Psoas muscle (tissue), 8 donors: Measurements from ENCODE around the gene LMF1. TPM values are rescaled to one million over a fixed set of nuclear protein-coding genes. Genes with fewer than 3 reads are reported as not detected.

Experiments
- ATAC-seq, 4 donors: fragments of 200-7000 bp; cut with Tn5 transposase; one replicate each; pipeline ENCODE4 v1.9.1; 2020; ENCODE audit warnings: moderate library complexity in 3 of 4, mild to moderate bottlenecking in 2 of 4
- DNase-seq, 2 donors: peaks; one replicate each; pipeline ENCODE4 v3.0.0-alpha.2; 2020
- H3K27ac ChIP-seq: fragments of 200-600 bp; one replicate; pipeline ENCODE4 v1.8.0; 2022
- H3K27me3 ChIP-seq, 3 donors: fragments of 200-600 bp in 1 of 3; one replicate each; pipeline versions ENCODE4 v1.6.1 to v1.8.0; 2013 to 2022; ENCODE audit warnings: low read length in 2 of 3, mild to moderate bottlenecking in 2 of 3, moderate library complexity in 1 of 3; ENCODE audit not compliant: insufficient read depth in 3 of 3
- H3K36me3 ChIP-seq, 2 donors: fragments of 200-600 bp in 1 of 2; one replicate each; pipeline versions ENCODE4 v1.6.1 to v1.8.0; 2013 to 2022; ENCODE audit warnings: low read depth in 1 of 2, mild to moderate bottlenecking in 1 of 2, moderate library complexity in 1 of 2; ENCODE audit not compliant: insufficient read depth in 1 of 2
- H3K4me1 ChIP-seq: fragments of 200-600 bp; one replicate; pipeline ENCODE4 v1.8.0; 2022
- H3K4me3 ChIP-seq: fragments of 200-600 bp; one replicate; pipeline ENCODE4 v1.8.0; 2022; ENCODE audit warnings: mild to moderate bottlenecking
- H3K9me3 ChIP-seq: fragments of 200-600 bp; one replicate; pipeline ENCODE4 v1.8.0; 2022
- WGBS, 3 donors: extraction: QIAGEN DNeasy Blood & Tissue Kit; methylation state at CpG; one replicate each; pipeline versions ENCODE4 v1.1.6 to v1.1.7; 2013; 5-methylcytosine and 5-hydroxymethylcytosine counted together
- intact Hi-C, 2 donors: fragments of 100-400 bp; cut with DNase I; formaldehyde crosslinking; loops; one replicate each; pipeline versions ENCODE4 v1.11.0 to v1.14.2; 2022
- polyA plus RNA-seq, 3 donors: library from polyadenylated mRNA; stranded (reverse); fragments of 200-250 nt; gene quantifications; one replicate each; pipeline ENCODE4 v1.2.3, GENCODE V29; 2013
- total RNA-seq, 4 donors: library from RNA; stranded (reverse); fragmentation: NEBNext Ultra II Directional in 2 of 4; extraction: Animal tissue kit (Norgen Biotek cat#: 25700) in 2 of 4; gene quantifications; one replicate each; pipeline versions ENCODE4 v1.2.1 to v1.2.4, GENCODE V29; 2021 to 2023
- TF ChIP-seq, protein P1 (sequence below): fragments of 200-600 bp; IDR thresholded peaks from one replicate; pipeline ENCODE4 v1.8.0; 2022; ENCODE audit warnings: antibody characterized with exemption
- donor health status: healthy with polysubstance abuse.
- donor health status: DM: no; HTN: no; CAD: no; lungs with moderate emphysema.
- donor health status: Bipolar disorder and iron deficiency.
- donor health status: healthy.
- donor health status: DM: yes; HTN: yes; CAD: no.
- donor health status: DM: no; HTN: no; CAD: no.
- donor health status: DM: no; HTN: no; CAD: no.
- donor health status: DM: yes; HTN: yes; CAD: no.

Gene LMF1
- total and polyA plus RNA-seq, 7 donors = 1.9 to 9.0 (median 4.0) TPM

DNA sequence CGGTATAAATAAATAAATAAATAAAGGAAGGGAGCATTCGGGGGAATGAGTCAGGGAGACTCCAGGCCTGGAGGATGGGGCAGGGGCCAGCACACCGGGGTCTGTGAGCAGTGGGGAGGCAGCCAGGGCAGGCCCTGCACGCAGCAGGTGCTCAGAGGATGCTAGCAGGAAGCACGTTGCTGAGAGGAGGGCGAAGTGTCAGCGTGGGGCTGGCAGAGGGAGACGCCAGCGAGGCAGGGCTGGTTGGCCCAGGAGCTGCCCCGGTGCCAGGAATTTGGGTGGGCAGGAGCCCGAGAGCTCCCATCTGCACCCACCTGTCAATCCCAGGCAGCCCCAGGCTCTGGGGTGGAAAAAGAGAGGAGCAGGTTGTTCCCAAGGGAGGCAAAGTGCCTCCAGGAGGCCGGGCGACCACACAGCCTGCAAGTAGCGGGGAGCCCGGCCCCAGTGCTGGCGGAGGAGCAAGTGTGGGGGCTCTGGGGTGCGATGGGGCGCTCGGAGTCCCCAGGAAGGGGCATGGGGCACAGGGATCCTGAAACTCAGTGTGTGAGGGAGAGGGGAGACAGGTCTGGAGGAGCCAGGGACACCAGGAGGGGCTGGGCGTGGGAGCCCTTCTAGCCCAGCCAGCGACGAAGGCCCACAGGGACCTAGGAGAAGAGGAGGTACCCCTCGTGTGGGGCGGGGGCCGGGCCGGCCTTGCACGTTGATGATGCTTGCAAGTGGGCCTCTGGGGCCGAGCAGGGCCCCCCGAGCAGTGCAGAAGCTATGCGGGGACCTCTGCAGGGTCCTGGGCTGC, 38.8 kb upstream of the LMF1 start:
- Histone ChIP-seq H3K36me3 (no peaks in the 10 kb centered on the region), H3K4me3 (no peak overlapping the region), H3K27me3 (peaks cover 0 to 47% (median 25%) of the 10 kb centered on the region in 3 donors), H3K27ac (no peak overlapping the region), H3K4me1 (no peaks in the 10 kb centered on the region), H3K9me3 (no peaks in the 10 kb centered on the region)
- DNase-seq (no peak), ATAC-seq (no peak)
- intact Hi-C loops = no loop called here
- WGBS, 3 donors = 75 to 77% (median 77%) methylated on average over 25 to 30 of the region's 30 CpGs
- TF ChIP-seq, protein P1, sequence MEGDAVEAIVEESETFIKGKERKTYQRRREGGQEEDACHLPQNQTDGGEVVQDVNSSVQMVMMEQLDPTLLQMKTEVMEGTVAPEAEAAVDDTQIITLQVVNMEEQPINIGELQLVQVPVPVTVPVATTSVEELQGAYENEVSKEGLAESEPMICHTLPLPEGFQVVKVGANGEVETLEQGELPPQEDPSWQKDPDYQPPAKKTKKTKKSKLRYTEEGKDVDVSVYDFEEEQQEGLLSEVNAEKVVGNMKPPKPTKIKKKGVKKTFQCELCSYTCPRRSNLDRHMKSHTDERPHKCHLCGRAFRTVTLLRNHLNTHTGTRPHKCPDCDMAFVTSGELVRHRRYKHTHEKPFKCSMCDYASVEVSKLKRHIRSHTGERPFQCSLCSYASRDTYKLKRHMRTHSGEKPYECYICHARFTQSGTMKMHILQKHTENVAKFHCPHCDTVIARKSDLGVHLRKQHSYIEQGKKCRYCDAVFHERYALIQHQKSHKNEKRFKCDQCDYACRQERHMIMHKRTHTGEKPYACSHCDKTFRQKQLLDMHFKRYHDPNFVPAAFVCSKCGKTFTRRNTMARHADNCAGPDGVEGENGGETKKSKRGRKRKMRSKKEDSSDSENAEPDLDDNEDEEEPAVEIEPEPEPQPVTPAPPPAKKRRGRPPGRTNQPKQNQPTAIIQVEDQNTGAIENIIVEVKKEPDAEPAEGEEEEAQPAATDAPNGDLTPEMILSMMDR = no peak

DNA sequence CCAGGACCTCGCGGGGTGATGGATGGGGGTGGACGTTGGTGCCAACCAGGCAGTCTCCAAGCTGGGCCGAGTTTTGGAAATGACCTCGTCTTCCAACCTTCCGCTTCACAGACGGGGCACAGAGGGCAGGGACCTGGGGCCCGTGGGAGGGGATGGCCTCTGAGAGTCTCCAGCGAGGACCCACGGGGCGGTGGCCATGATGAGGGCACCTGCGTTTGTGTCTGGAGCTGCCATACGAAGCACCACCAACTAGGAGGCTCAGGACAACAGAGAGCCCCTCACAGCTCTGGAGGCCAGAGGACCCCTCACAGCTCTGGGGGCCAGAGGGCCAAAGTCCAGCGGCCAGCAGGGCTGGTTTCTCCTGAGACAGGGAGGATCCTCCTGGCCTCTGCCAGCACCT, 37.3 kb upstream of the LMF1 start:
- no peak overlapping the region for H3K27ac ChIP-seq
- H3K9me3 ChIP-seq = no peaks in the 10 kb centered on the region
- DNase-seq (no peak), ATAC-seq (no peak)
- H3K27me3 ChIP-seq = peaks cover 0 to 55% (median 20%) of the 10 kb centered on the region in 3 donors
- TF ChIP-seq, protein P1 = no peak
- no peaks in the 10 kb centered on the region for H3K36me3 ChIP-seq
- no peak overlapping the region for H3K4me3 ChIP-seq
- H3K4me1 ChIP-seq = no peaks in the 10 kb centered on the region
- WGBS, 3 donors = 78 to 83% (median 82%) methylated on average over 14 of the region's 14 CpGs
- intact Hi-C loops = no loop called here

DNA sequence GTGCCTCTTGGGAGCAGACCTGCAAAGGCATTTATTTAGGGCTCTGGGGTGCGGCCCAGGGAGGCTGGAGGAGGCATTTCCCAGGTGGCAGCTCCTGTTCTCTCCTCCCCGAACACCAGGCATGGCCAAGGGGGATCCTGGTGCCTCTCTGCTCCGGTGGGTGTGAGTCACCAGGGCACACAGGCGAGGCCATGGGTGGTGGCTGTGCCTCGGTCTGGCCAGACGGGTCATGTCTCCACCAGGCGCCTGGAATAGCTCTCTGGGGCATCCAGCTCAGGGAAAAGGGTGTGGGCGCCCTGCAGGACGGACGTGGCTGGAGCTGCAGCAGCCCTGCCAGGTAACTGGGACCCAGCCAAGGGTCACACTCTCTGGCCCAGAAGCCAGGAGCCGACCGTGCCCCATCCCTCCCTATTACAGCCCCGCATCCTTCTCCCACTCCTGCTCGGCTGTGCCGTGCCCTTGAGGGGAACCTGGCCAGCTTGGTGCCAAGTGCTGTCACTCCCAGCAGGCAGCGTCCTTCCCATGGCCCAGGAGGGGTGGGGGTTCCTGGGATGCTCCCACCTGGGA, 36.6 kb upstream of the LMF1 start:
- DNase-seq (no peak), ATAC-seq (no peak)
- H3K4me3 ChIP-seq = no peak overlapping the region
- TF ChIP-seq, protein P1 = no peak
- WGBS, 3 donors = 76 to 86% (median 83%) methylated on average over 15 to 16 of the region's 16 CpGs
- H3K9me3 ChIP-seq = no peaks in the 10 kb centered on the region
- no peaks in the 10 kb centered on the region for H3K36me3 ChIP-seq
- H3K4me1 ChIP-seq = no peaks in the 10 kb centered on the region
- H3K27me3 ChIP-seq = peaks cover 0 to 58% (median 15%) of the 10 kb centered on the region in 3 donors
- intact Hi-C loops = no loop called here
- no peak overlapping the region for H3K27ac ChIP-seq

DNA sequence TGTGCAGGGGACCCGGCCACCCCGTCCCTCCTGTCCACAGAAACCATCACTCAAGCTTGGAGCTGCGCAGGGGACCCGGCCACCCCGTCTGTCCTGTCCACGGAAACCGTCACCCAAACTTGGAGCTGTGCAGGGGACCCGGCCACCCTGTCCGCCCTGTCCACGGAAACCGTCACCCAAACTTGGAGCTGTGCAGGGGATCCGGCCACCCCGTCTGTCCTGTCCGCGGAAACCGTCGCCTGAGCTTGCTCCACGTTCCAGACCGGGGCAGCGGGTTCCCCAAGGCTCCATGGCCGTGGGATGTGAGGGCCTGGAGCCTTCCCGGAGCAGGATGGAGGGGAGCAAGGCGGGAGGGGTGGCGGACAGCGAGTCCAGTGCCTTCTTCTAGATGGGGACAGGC, 36.0 kb upstream of the LMF1 start:
- H3K27me3 ChIP-seq = peaks cover 0 to 58% (median 19%) of the 10 kb centered on the region in 3 donors
- 92 to 97% (median 95%) methylated on average over 25 of the region's 25 CpGs for WGBS, 3 donors
- H3K4me1 ChIP-seq = no peaks in the 10 kb centered on the region
- TF ChIP-seq, protein P1 = no peak
- intact Hi-C loops = no loop called here
- H3K27ac ChIP-seq = no peak overlapping the region
- DNase-seq = no peak
- no peak overlapping the region for H3K4me3 ChIP-seq
- no peaks in the 10 kb centered on the region for H3K9me3 ChIP-seq
- ATAC-seq = no peak
- no peaks in the 10 kb centered on the region for H3K36me3 ChIP-seq
